KMS-11 (cell line): ENCODE results near the gene BSG.
"Not testable (repeated sequence)": the region's sequence is repeated elsewhere in the genome, so short reads cannot be mapped to it uniquely, and the experiment has no call there.

Experiments used
- H2AFZ ChIP-seq: fragments of 200-600 bp; sonication (generic); 2 replicates; pipeline ENCODE4 v1.6.1; 2016; ENCODE audit warnings: antibody characterized with exemption, mixed run types, low read depth
- H3K27ac ChIP-seq: fragments of 200-600 bp; sonication (generic); 2 replicates; pipeline ENCODE4 v1.6.1; 2016; ENCODE audit warnings: mild to moderate bottlenecking, mixed run types
- H3K27me3 ChIP-seq: fragments of 200-600 bp; sonication (generic); 2 replicates; pipeline ENCODE4 v1.6.1; 2017; ENCODE audit warnings: mild to moderate bottlenecking, low read depth, mixed run types, moderate library complexity; ENCODE audit not compliant: insufficient read depth
- H3K36me3 ChIP-seq: fragments of 200-600 bp; sonication (generic); 2 replicates; pipeline ENCODE4 v1.6.1; 2017; ENCODE audit warnings: mild to moderate bottlenecking, mixed run types; ENCODE audit not compliant: insufficient read depth
- H3K4me1 ChIP-seq: fragments of 200-600 bp; sonication (generic); 2 replicates; pipeline ENCODE4 v1.6.1; 2016; ENCODE audit warnings: mild to moderate bottlenecking, low read depth, mixed run types; ENCODE audit not compliant: poor library complexity, severe bottlenecking
- H3K4me2 ChIP-seq: fragments of 200-600 bp; sonication (generic); 2 replicates; pipeline ENCODE4 v1.7.0; 2016; ENCODE audit warnings: mild to moderate bottlenecking, mixed run types
- H3K4me3 ChIP-seq: fragments of 200-600 bp; sonication (generic); IDR thresholded peaks from 2 replicates; pipeline ENCODE4 v1.6.1; 2017; ENCODE audit warnings: low read depth, low read length, mixed read lengths; ENCODE audit not compliant: insufficient read depth
- H3K79me2 ChIP-seq: fragments of 200-600 bp; sonication (generic); 2 replicates; pipeline ENCODE4 v1.6.1; 2016; ENCODE audit warnings: low read depth, mixed run types; ENCODE audit not compliant: insufficient read depth
- H3K9ac ChIP-seq: fragments of 200-600 bp; sonication (generic); 2 replicates; pipeline ENCODE4 v1.6.1; 2016; ENCODE audit warnings: mild to moderate bottlenecking, mixed run types
- H4K20me1 ChIP-seq: fragments of 200-600 bp; sonication (generic); 2 replicates; pipeline ENCODE4 v1.6.1; 2016; ENCODE audit warnings: mild to moderate bottlenecking, mixed run types; ENCODE audit not compliant: insufficient read depth
- TF ChIP-seq, protein P1 (sequence below): fragments of 200-600 bp; sonication (generic); conservative IDR thresholded peaks from 2 replicates; pipeline ENCODE4 v1.6.1; 2017; ENCODE audit warnings: low read depth, mild to moderate bottlenecking, antibody characterized with exemption, low read length, moderate library complexity, mixed read lengths

The BSG gene

DNA sequence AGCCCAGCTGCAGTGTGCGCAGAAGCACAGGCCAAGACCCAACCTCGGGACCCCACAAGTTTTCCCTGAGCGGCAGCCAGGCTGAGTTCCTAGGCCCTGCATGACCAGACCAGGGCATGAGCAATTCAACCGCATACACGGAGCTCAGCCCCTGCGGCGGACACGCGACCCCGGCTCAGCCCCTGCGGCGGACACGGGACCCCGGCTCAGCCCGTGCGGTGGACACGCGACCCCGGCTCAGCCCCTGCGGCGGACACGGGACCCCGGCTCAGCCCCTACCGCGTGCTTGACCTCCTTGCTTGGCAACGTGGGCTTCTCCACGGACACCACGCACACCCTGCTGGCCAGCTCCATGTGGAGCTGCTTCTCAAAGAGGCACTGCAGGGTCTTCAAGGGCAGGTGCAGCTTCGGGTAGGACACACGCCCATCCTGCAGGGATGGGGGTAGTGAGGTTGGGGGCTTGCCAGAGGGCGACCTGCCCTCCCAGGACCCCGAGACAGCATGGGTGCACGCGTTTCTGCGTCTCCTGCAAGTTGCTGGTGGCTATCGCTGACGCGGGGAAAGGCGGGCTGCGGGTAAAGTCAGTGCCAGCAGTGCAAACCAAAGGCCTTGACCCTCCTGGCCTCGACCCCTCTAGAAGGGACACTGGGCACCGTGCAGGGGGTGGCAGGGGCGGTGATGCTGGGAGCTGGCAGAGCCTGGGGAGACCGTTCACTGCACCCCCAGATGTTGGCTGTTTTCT is 51.0 kb downstream of the BSG start:
- no peak overlapping the region for H3K4me2 ChIP-seq
- H3K36me3 ChIP-seq: no peaks in the 10 kb centered on the region
- no peak overlapping the region for H3K4me3 ChIP-seq
- no peaks in the 10 kb centered on the region for H4K20me1 ChIP-seq
- no peaks in the 10 kb centered on the region for H3K79me2 ChIP-seq
- TF ChIP-seq, protein P1, sequence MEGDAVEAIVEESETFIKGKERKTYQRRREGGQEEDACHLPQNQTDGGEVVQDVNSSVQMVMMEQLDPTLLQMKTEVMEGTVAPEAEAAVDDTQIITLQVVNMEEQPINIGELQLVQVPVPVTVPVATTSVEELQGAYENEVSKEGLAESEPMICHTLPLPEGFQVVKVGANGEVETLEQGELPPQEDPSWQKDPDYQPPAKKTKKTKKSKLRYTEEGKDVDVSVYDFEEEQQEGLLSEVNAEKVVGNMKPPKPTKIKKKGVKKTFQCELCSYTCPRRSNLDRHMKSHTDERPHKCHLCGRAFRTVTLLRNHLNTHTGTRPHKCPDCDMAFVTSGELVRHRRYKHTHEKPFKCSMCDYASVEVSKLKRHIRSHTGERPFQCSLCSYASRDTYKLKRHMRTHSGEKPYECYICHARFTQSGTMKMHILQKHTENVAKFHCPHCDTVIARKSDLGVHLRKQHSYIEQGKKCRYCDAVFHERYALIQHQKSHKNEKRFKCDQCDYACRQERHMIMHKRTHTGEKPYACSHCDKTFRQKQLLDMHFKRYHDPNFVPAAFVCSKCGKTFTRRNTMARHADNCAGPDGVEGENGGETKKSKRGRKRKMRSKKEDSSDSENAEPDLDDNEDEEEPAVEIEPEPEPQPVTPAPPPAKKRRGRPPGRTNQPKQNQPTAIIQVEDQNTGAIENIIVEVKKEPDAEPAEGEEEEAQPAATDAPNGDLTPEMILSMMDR: no peak
- H3K9ac ChIP-seq: no peak overlapping the region
- no peak overlapping the region for H2AFZ ChIP-seq
- no peaks in the 10 kb centered on the region for H3K4me1 ChIP-seq
- no peak overlapping the region for H3K27ac ChIP-seq
- H3K27me3 ChIP-seq: no peaks in the 10 kb centered on the region

DNA sequence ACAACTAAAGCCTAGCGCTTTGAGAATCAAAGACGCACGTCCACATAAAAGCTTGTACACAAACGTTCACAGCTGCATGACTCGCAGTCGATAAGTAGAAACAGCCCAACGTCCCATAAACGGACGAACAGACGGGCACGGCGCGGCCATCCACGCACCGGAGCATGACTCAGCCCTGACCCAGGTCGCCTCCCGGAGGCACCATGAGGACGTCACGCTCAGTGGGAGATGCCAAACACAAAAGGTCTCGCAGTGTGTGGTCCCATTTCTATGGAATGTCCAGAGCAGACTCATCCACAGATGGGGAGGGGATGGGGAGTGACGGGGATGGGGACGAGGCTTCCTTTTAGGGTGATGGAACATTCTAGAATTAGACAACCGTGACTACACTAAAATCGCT is 51.6 kb downstream of the BSG start:
- TF ChIP-seq, protein P1: no peak
- Histone ChIP-seq H3K4me1 (no peaks in the 10 kb centered on the region), H3K27ac (no peak overlapping the region), H3K79me2 (no peaks in the 10 kb centered on the region), H4K20me1 (no peaks in the 10 kb centered on the region), H3K27me3 (no peaks in the 10 kb centered on the region), H3K4me2 (no peak overlapping the region), H3K4me3 (no peak overlapping the region), H3K9ac (no peak overlapping the region), H2AFZ (no peak overlapping the region), H3K36me3 (no peaks in the 10 kb centered on the region)

GRCh38 chr19:624433-625109 is 52.2 kb downstream of the BSG start:
- Histone ChIP-seq H3K4me1 (no peaks in the 10 kb centered on the region), H3K27ac (no peak overlapping the region), H3K79me2 (no peaks in the 10 kb centered on the region), H3K9ac (no peak overlapping the region), H3K27me3 (no peaks in the 10 kb centered on the region), H4K20me1 (no peaks in the 10 kb centered on the region), H3K4me3 (no peak overlapping the region), H3K36me3 (no peaks in the 10 kb centered on the region), H3K4me2 (no peak overlapping the region), H2AFZ (no peak overlapping the region)
- TF ChIP-seq, protein P1: no peak

GRCh38 chr19:625257-625656 is 52.9 kb downstream of the BSG start:
- H3K27ac ChIP-seq: no peak overlapping the region
- no peaks in the 10 kb centered on the region for H3K36me3 ChIP-seq
- H3K4me3 ChIP-seq: no peak overlapping the region
- H4K20me1 ChIP-seq: no peaks in the 10 kb centered on the region
- no peak overlapping the region for H2AFZ ChIP-seq
- no peak overlapping the region for H3K9ac ChIP-seq
- H3K4me2 ChIP-seq: no peak overlapping the region
- H3K27me3 ChIP-seq: no peaks in the 10 kb centered on the region
- no peaks in the 10 kb centered on the region for H3K79me2 ChIP-seq
- TF ChIP-seq, protein P1: no peak
- H3K4me1 ChIP-seq: no peaks in the 10 kb centered on the region

- not testable (repeated sequence) for H3K27me3 ChIP-seq, H2AFZ ChIP-seq, H3K79me2 ChIP-seq, H3K4me2 ChIP-seq, H3K36me3 ChIP-seq, H4K20me1 ChIP-seq, H3K27ac ChIP-seq, H3K4me1 ChIP-seq, H3K9ac ChIP-seq, H3K4me3 ChIP-seq
Observed at GRCh38 chr19:626566-626965, 54.2 kb downstream of the BSG start.
